Panc1 (cell line): ENCODE data around the gene GADD45A. TPM values are rescaled to one million over a fixed set of nuclear protein-coding genes. Genes with fewer than 3 reads are reported as not detected.
A peak's percentile ranks its signal among the peaks of the same experiment; 100 is the strongest.

Source experiments
- ATAC-seq: fragments of 200-7000 bp; cut with Tn5 transposase; 2 replicates; pipeline ENCODE4 v1.9.1; 2020; ENCODE audit warnings: mild to moderate bottlenecking, moderate library complexity
- BruUV-seq: library from RNA; stranded (reverse); fragments of 400-500 nt; replicated peaks from 2 replicates; lab custom pipeline; 2021; lab: Mats Ljungman, UMichigan
- CTCF ChIA-PET: fragments of 300-600 bp; sonication (Branson Sonifier 250); formaldehyde crosslinking; loops from one replicate; lab custom pipeline; 2022; ENCODE audit warnings: antibody characterized with exemption; lab: Charles Lee
- POLR2A ChIA-PET: fragments of 300-600 bp; sonication (Branson Sonifier 250); formaldehyde crosslinking; loops from one replicate; lab custom pipeline; 2022; ENCODE audit warnings: antibody characterized with exemption; lab: Charles Lee
- DNase-seq: peaks from one replicate; pipeline ENCODE4 v3.0.0-alpha.2; 2010; ENCODE audit warnings: low read depth, low spot score
- H3K27ac ChIP-seq: 2 replicates; pipeline ENCODE4 v1.5.1; 2011; ENCODE audit warnings: mild to moderate bottlenecking, low read length, inconsistent platforms
- H3K27me3 ChIP-seq: fragments of 200-500 bp; sonication (Bioruptor generic); 2 replicates; pipeline ENCODE4 v1.6.0; 2014; ENCODE audit warnings: low read length, inconsistent platforms; ENCODE audit not compliant: control insufficient read depth, insufficient read depth
- H3K36me3 ChIP-seq: fragments of 200-500 bp; sonication (Bioruptor generic); 2 replicates; pipeline ENCODE4 v1.5.1; 2014; ENCODE audit warnings: inconsistent platforms, mild to moderate bottlenecking, low read length, moderate library complexity; ENCODE audit not compliant: control insufficient read depth, insufficient read depth
- H3K4me1 ChIP-seq: 2 replicates; pipeline ENCODE4 v1.5.1; 2011; ENCODE audit warnings: inconsistent platforms, mild to moderate bottlenecking, low read length, moderate library complexity; ENCODE audit not compliant: control insufficient read depth, insufficient read depth
- H3K4me3 ChIP-seq, 2 experiments: 2 replicates each; pipeline ENCODE4 v1.5.1; 2011 to 2012; ENCODE audit warnings: low read depth in 2 of 2, low read length in 2 of 2, mild to moderate bottlenecking in 2 of 2, inconsistent platforms in 1 of 2, moderate library complexity in 1 of 2
- H3K9me3 ChIP-seq: fragments of 200-500 bp; sonication (Bioruptor generic); 2 replicates; pipeline ENCODE4 v1.5.1; 2014; ENCODE audit warnings: low read depth, mild to moderate bottlenecking, inconsistent platforms, low read length, moderate library complexity; ENCODE audit not compliant: control insufficient read depth, insufficient read depth
- CTCF ChIP-seq: fragments of 450-650 bp; IDR thresholded peaks from 2 replicates; pipeline ENCODE4 v1.5.1; 2017; ENCODE audit warnings: mild to moderate bottlenecking
- POLR2AphosphoS5 ChIP-seq: IDR thresholded peaks from 2 replicates; pipeline ENCODE4 v1.6.1; 2012; ENCODE audit warnings: mild to moderate bottlenecking, low read depth, low read length, moderate library complexity
- REST ChIP-seq, 2 experiments: IDR thresholded peaks; 2 replicates each; pipeline ENCODE4 v1.6.1; 2011 to 2012; ENCODE audit warnings: low read depth in 2 of 2, control low read depth in 1 of 2, low read length in 1 of 2, mild to moderate bottlenecking in 1 of 2, moderate library complexity in 1 of 2; ENCODE audit not compliant: insufficient read depth in 1 of 2
- SIN3A ChIP-seq: IDR thresholded peaks from 2 replicates; pipeline ENCODE4 v1.6.1; 2012; ENCODE audit warnings: low read depth, mild to moderate bottlenecking, low read length, moderate library complexity, borderline replicate concordance; ENCODE audit not compliant: insufficient read depth
- TCF7L2 ChIP-seq: IDR thresholded peaks from 2 replicates; pipeline ENCODE4 v1.6.1; 2011; ENCODE audit warnings: mild to moderate bottlenecking, low read depth, low read length, inconsistent platforms
- in situ Hi-C: cut with HindIII; loops from 2 replicates; pipeline ENCODE4 v1.10.0; 2016; ENCODE audit warnings: low sequenced_read_pairs, low pct_unique_long_range_greater_than_20kb
- intact Hi-C: fragments of 100-400 bp; cut with micrococcal nuclease; formaldehyde crosslinking; loops from one replicate; pipeline ENCODE4 v1.10.0; 2022; ENCODE audit not compliant: unreplicated experiment
- total RNA-seq: library from RNA; stranded (reverse); gene quantifications from one replicate; pipeline ENCODE4 v1.2.1, GENCODE V29; 2021; ENCODE audit not compliant: unreplicated experiment

The GADD45A gene
- total RNA-seq, 1 experiment from 2014 or later: 106 TPM

GRCh38 chr1:67644566-67644965, 40.4 kb upstream of the GADD45A start:
- H3K27me3 ChIP-seq: no peaks in the 10 kb centered on the region
- H3K4me3 ChIP-seq: no peak overlapping the region
- H3K27ac ChIP-seq: peak overlapping the region; percentile 100
- no peaks in the 10 kb centered on the region for H3K9me3 ChIP-seq
- no peaks in the 10 kb centered on the region for H3K36me3 ChIP-seq
- peaks cover 46% of the 10 kb centered on the region for H3K4me1 ChIP-seq
- TF ChIP-seq TCF7L2 (no peak), REST (IDR thresholded peaks at IDR 0.05; ENCODE audit: insufficient read depth in 1 of 2, low read depth in 2 of 2, low read length in 1 of 2) (no peak), POLR2AphosphoS5 (no peak), SIN3A (no peak), CTCF (no peak)
- no TSS peak for BruUV-seq
- CTCF ChIA-PET: no interaction called here
- DNase-seq (no peak), ATAC-seq (no peak)
- in situ Hi-C loops (no loop called here), intact Hi-C loops (no loop called here)
- POLR2A ChIA-PET: no interaction called here

GRCh38 chr1:67645495-67646144, 39.4 kb upstream of the GADD45A start:
- peak; percentile 63 for ATAC-seq
- Histone ChIP-seq H3K4me3 (no peak overlapping the region), H3K36me3 (no peaks in the 10 kb centered on the region), H3K9me3 (no peaks in the 10 kb centered on the region), H3K27me3 (no peaks in the 10 kb centered on the region), H3K4me1 (peaks cover 46% of the 10 kb centered on the region), H3K27ac (peak overlapping the region; percentile 100)
- DNase-seq: no peak
- CTCF ChIA-PET: interaction anchor here (0.7 kb wide), 1 partner anchor 72 kb away, joined by 3 read pairs; no protein-coding TSS in a partner anchor
- BruUV-seq: no TSS peak
- in situ Hi-C loops (no loop called here), intact Hi-C loops (loop anchor here (5.0 kb wide), 2 partner anchors 37 to 83 kb away; no protein-coding TSS in a partner anchor)
- TF ChIP-seq TCF7L2: no peak
- TF ChIP-seq POLR2AphosphoS5: no peak; the same call in 1 of the 2 replicates
- TF ChIP-seq CTCF: no peak
- TF ChIP-seq SIN3A: no peak
- no peak for TF ChIP-seq REST (IDR thresholded peaks at IDR 0.05; ENCODE audit: insufficient read depth in 1 of 2, low read depth in 2 of 2, low read length in 1 of 2)
- POLR2A ChIA-PET: interaction anchor here (0.6 kb wide), 1 partner anchor 25 kb away, joined by 3 read pairs; no protein-coding TSS in a partner anchor
